Endothelial cell of umbilical vein (primary cell): ENCODE results near the gene MAGI1. TPM values are rescaled to one million over a fixed set of nuclear protein-coding genes. Genes with fewer than 3 reads are reported as not detected.

Experiments used
- BruUV-seq: library from RNA; stranded (reverse); fragments of 400-500 nt; replicated peaks from 2 replicates; lab custom pipeline; 2021; lab: Mats Ljungman, UMichigan
- CTCF ChIA-PET: fragments of 300-600, 350-600 bp; sonication (Branson Sonifier 250); formaldehyde crosslinking; loops from one replicate; lab custom pipeline; 2021; ENCODE audit warnings: antibody characterized with exemption, inconsistent platforms; lab: Charles Lee
- POLR2A ChIA-PET: fragments of 300-600, 350-600 bp; sonication (Branson Sonifier 250); formaldehyde crosslinking; loops from one replicate; lab custom pipeline; 2021; ENCODE audit warnings: antibody characterized with exemption, inconsistent platforms; lab: Charles Lee
- DNase-seq: peaks from one replicate; pipeline ENCODE4 v3.0.0-alpha.2; 2011; ENCODE audit warnings: low read depth, low spot score
- FAIRE-seq: peaks from 2 replicates; lab custom pipeline; 2011; peaks lifted over from hg19 to GRCh38; lab: Jason Lieb, UNC
- H2AFZ ChIP-seq: 2 replicates; pipeline ENCODE4 v1.6.0; 2012; ENCODE audit warnings: low read depth, low read length, control low read depth, inconsistent platforms
- H3K27ac ChIP-seq: 2 replicates; pipeline ENCODE4 v1.5.1; 2011; ENCODE audit warnings: low read depth, mild to moderate bottlenecking, control low read depth, low read length, moderate library complexity; ENCODE audit not compliant: insufficient read depth
- H3K27me3 ChIP-seq, 2 experiments: 2 replicates each; pipeline versions ENCODE4 v1.6.0 to v1.6.1; 2011; ENCODE audit warnings: low read length in 2 of 2, mixed read lengths in 1 of 2; ENCODE audit not compliant: control insufficient read depth in 2 of 2, insufficient read depth in 2 of 2
- H3K36me3 ChIP-seq, 2 experiments: 2 replicates in 1 of 2; 3 replicates in 1 of 2; pipeline ENCODE4 v1.5.1; 2011; ENCODE audit warnings: low read length in 2 of 2, mild to moderate bottlenecking in 1 of 2, moderate library complexity in 1 of 2; ENCODE audit not compliant: control insufficient read depth in 2 of 2, insufficient read depth in 2 of 2; ENCODE audit errors: extremely low read depth in 1 of 2
- H3K4me1 ChIP-seq: 3 replicates; pipeline ENCODE4 v1.5.1; 2011; ENCODE audit warnings: mild to moderate bottlenecking, low read length; ENCODE audit not compliant: control insufficient read depth, insufficient read depth; ENCODE audit errors: extremely low read depth
- H3K4me2 ChIP-seq: 2 replicates; pipeline ENCODE4 v1.6.1; 2011; ENCODE audit warnings: low read length, control low read depth, mixed read lengths; ENCODE audit not compliant: insufficient read depth
- H3K4me3 ChIP-seq, 3 experiments: fragments of 200-600 bp in 1 of 3; sonication (generic), shearing (Covaris generic) in 1 of 3; replicated peaks in 1 of 3; 2 replicates each; pipeline ENCODE4 v1.5.1; 2011 to 2016; ENCODE audit warnings: control low read depth in 3 of 3, low read length in 3 of 3, mild to moderate bottlenecking in 2 of 3, inconsistent platforms in 1 of 3, low read depth in 1 of 3, moderate library complexity in 1 of 3; ENCODE audit not compliant: insufficient read depth in 1 of 3
- H3K79me2 ChIP-seq: 2 replicates; pipeline ENCODE4 v1.6.0; 2012; ENCODE audit warnings: low read length, inconsistent platforms; ENCODE audit not compliant: control insufficient read depth, insufficient read depth
- H3K9ac ChIP-seq: replicated peaks from 2 replicates; pipeline ENCODE3; 2011; ENCODE audit warnings: low read length, control low read depth; ENCODE audit not compliant: insufficient read depth; ENCODE audit errors: extremely low read depth
- H3K9me1 ChIP-seq: replicated peaks from 3 replicates; pipeline ENCODE4 v1.6.0; 2011; ENCODE audit warnings: mild to moderate bottlenecking, low read length; ENCODE audit not compliant: control insufficient read depth, insufficient read depth; ENCODE audit errors: extremely low read depth
- H3K9me3 ChIP-seq: replicated peaks from 2 replicates; pipeline ENCODE4 v1.5.1; 2012; ENCODE audit warnings: low read length, inconsistent platforms; ENCODE audit not compliant: control insufficient read depth, insufficient read depth
- H4K20me1 ChIP-seq: replicated peaks from 2 replicates; pipeline ENCODE3; 2011; ENCODE audit warnings: mild to moderate bottlenecking, low read length; ENCODE audit not compliant: control insufficient read depth, insufficient read depth; ENCODE audit errors: extremely low read depth
- CTCF ChIP-seq, 2 donors: IDR thresholded peaks; 1 replicate in 1 of 2; 2 replicates in 1 of 2; pipeline ENCODE4 v1.5.1; 2011; ENCODE audit warnings: low read length in 2 of 2, mild to moderate bottlenecking in 2 of 2, moderate library complexity in 2 of 2, control low read depth in 1 of 2, inconsistent platforms in 1 of 2, low read depth in 1 of 2; ENCODE audit not compliant: insufficient read depth in 1 of 2; ENCODE audit errors: extremely low read depth in 1 of 2
- EZH2 ChIP-seq: IDR thresholded peaks from 2 replicates; pipeline ENCODE4 v1.6.1; 2012; ENCODE audit warnings: borderline replicate concordance, low read depth, mild to moderate bottlenecking, moderate library complexity, low read length, inconsistent platforms; ENCODE audit not compliant: severe bottlenecking
- FOS ChIP-seq: IDR thresholded peaks from 2 replicates; pipeline ENCODE4 v1.6.1; 2011; ENCODE audit warnings: mild to moderate bottlenecking, low read length, moderate library complexity, borderline replicate concordance; ENCODE audit not compliant: insufficient read depth
- GATA2 ChIP-seq: IDR thresholded peaks from 2 replicates; pipeline ENCODE4 v1.7.0; 2011; ENCODE audit warnings: low read depth, mild to moderate bottlenecking, moderate library complexity, mixed read lengths, low read length; ENCODE audit not compliant: insufficient read length, insufficient read depth
- JUN ChIP-seq: IDR thresholded peaks from 2 replicates; pipeline ENCODE4 v1.6.1; 2011; ENCODE audit warnings: borderline replicate concordance, low read depth; ENCODE audit not compliant: insufficient read length, insufficient read depth
- MAX ChIP-seq: IDR thresholded peaks from 2 replicates; pipeline ENCODE4 v1.6.1; 2011; ENCODE audit not compliant: insufficient read depth, insufficient read length
- MYC ChIP-seq: IDR thresholded peaks from one replicate; pipeline ENCODE4 v1.6.1; 2011; ENCODE audit warnings: mild to moderate bottlenecking, low read depth, low read length
- POLR2A ChIP-seq: IDR thresholded peaks from 2 replicates; pipeline ENCODE4 v1.6.1; 2012; ENCODE audit warnings: low read depth, mild to moderate bottlenecking, control low read depth, low read length
- POLR2AphosphoS5 ChIP-seq: IDR thresholded peaks from 2 replicates; pipeline ENCODE4 v1.6.1; 2012; ENCODE audit warnings: low read depth, mild to moderate bottlenecking, control low read depth, low read length, moderate library complexity; ENCODE audit not compliant: insufficient read depth
- dilution Hi-C: fragments of 300-500 bp; cut with MboI; formaldehyde crosslinking; loops from one replicate; pipeline ENCODE4 v1.15.0; 2019; ENCODE audit warnings: low sequenced_read_pairs; ENCODE audit not compliant: extremely low pct_ligation_motif_present
- intact Hi-C: fragments of 100-400 bp; cut with micrococcal nuclease; formaldehyde crosslinking; loops from one replicate; pipeline ENCODE4 v1.10.0; 2022
- polyA plus RNA-seq, 4 experiments: library from polyadenylated mRNA; depleted of rRNA in 3 of 4; stranded (reverse) in 3 of 4; unstranded in 1 of 4; fragments of >200 nt; gene quantifications; 2 replicates each; pipeline versions ENCODE4 v1.2.1 to v1.2.3, GENCODE V29; 2011 to 2012; ENCODE audit warnings: missing spikeins in 1 of 4
- total RNA-seq: library from RNA; stranded (reverse); gene quantifications from 2 replicates; pipeline ENCODE4 v1.2.3, GENCODE V29; 2021

MAGI1 gene
- total and polyA plus RNA-seq, 2 donors (not counting 3 experiments of a cell fraction or from before 2014, with no cell fraction given), result 10.1 to 47.9 TPM

GRCh38 chr3:65445573-65446169 lies 593.0 kb downstream of the MAGI1 start:
- CTCF ChIA-PET, result interaction anchor here (0.7 to 1.4 kb wide), 3 partner anchors 22 to 305 kb away, joined by 3 to 6 read pairs (median 3); no protein-coding TSS in a partner anchor
- intact Hi-C loops (no loop called here), dilution Hi-C loops (no loop called here)

More at GRCh38 chr3:65445573-65446169, 593.0 kb downstream of the MAGI1 start:
- BruUV-seq, result no TSS peak
- Histone ChIP-seq H3K27me3 (no peaks in the 10 kb centered on the region), H3K79me2 (no peaks in the 10 kb centered on the region), H3K9ac (no peak overlapping the region), H3K4me2 (no peak overlapping the region), H2AFZ (no peak overlapping the region), H3K9me3 (no peaks in the 10 kb centered on the region), H3K27ac (no peak overlapping the region), H4K20me1 (no peaks in the 10 kb centered on the region), H3K9me1 (no peaks in the 10 kb centered on the region), H3K4me3 (no peak overlapping the region), H3K4me1 (no peaks in the 10 kb centered on the region), H3K36me3 (no peaks in the 10 kb centered on the region)
- DNase-seq (no peak), FAIRE-seq (no peak)
- POLR2A ChIA-PET, result no interaction called here
- TF ChIP-seq MAX, result no peak
- no peak for TF ChIP-seq EZH2
- TF ChIP-seq GATA2, result no peak
- TF ChIP-seq CTCF (IDR thresholded peaks at IDR 0.05; ENCODE audit: extremely low read depth in 1 of 2, insufficient read depth in 1 of 2, low read depth in 1 of 2, low read length in 2 of 2), result no peak
- no peak for TF ChIP-seq POLR2AphosphoS5
- no peak for TF ChIP-seq FOS
- no peak for TF ChIP-seq POLR2A
- TF ChIP-seq JUN, result no peak
- no peak for TF ChIP-seq MYC
